BE2C (cell line): ENCODE data around the gene C3.
"Not testable (repeated sequence)": the region's sequence is repeated elsewhere in the genome, so short reads cannot be mapped to it uniquely, and the experiment has no call there.

Experiments used
- DNase-seq: peaks from one replicate; pipeline ENCODE4 v3.0.0-alpha.2; 2020
- H3K27me3 ChIP-seq: fragments of 250-450 bp; sonication (Bioruptor Pico); 2 replicates; pipeline ENCODE4 v1.5.1; 2020; ENCODE audit warnings: mild to moderate bottlenecking
- H3K36me3 ChIP-seq: fragments of 250-450 bp; sonication (Bioruptor Pico); 2 replicates; pipeline ENCODE4 v1.5.1; 2020; ENCODE audit warnings: mild to moderate bottlenecking
- H3K4me1 ChIP-seq: fragments of 250-450 bp; sonication (Bioruptor Pico); 2 replicates; pipeline ENCODE4 v1.5.1; 2020
- H3K4me3 ChIP-seq: 2 replicates; pipeline ENCODE4 v1.5.1; 2011; ENCODE audit warnings: low read depth, low read length
- H3K9me3 ChIP-seq: fragments of 250-450 bp; sonication (Bioruptor Pico); 2 replicates; pipeline ENCODE4 v1.5.1; 2020
- CTCF ChIP-seq: IDR thresholded peaks from 2 replicates; pipeline ENCODE4 v1.5.1; 2012; ENCODE audit warnings: mild to moderate bottlenecking, low read depth, low read length

Gene C3

GRCh38 chr19:6671960-6672359 is 48.5 kb downstream of the C3 start:
- no peaks in the 10 kb centered on the region for H3K27me3 ChIP-seq
- H3K9me3 ChIP-seq: no peaks in the 10 kb centered on the region; the same call in 1 of the 2 replicates
- H3K4me3 ChIP-seq: no peak overlapping the region
- H3K36me3 ChIP-seq: no peaks in the 10 kb centered on the region
- DNase-seq: no peak
- no peaks in the 10 kb centered on the region for H3K4me1 ChIP-seq
- TF ChIP-seq CTCF: no peak

GRCh38 chr19:6668691-6669090 is 51.8 kb downstream of the C3 start:
- Histone ChIP-seq H3K4me1 (no peaks in the 10 kb centered on the region), H3K36me3 (no peaks in the 10 kb centered on the region), H3K9me3 (no peaks in the 10 kb centered on the region; the same call in 1 of the 2 replicates), H3K27me3 (no peaks in the 10 kb centered on the region), H3K4me3 (no peak overlapping the region)
- no peak for DNase-seq
- no peak for TF ChIP-seq CTCF

- Histone ChIP-seq H3K4me1 (no peaks in the 10 kb centered on the region), H3K27me3 (no peaks in the 10 kb centered on the region), H3K4me3 (no peak overlapping the region), H3K36me3 (no peaks in the 10 kb centered on the region), H3K9me3 (no peaks in the 10 kb centered on the region)
- DNase-seq: no peak
- no peak for TF ChIP-seq CTCF
These were observed 53.3 kb downstream of the C3 start for GRCh38 chr19:6667114-6667627.

GRCh38 chr19:6664916-6665315 is 55.5 kb downstream of the C3 start:
- Histone ChIP-seq H3K4me1 (no peaks in the 10 kb centered on the region), H3K27me3 (peaks cover 15% of the 10 kb centered on the region), H3K4me3 (no peak overlapping the region), H3K36me3 (no peaks in the 10 kb centered on the region), H3K9me3 (no peaks in the 10 kb centered on the region)
- no peak for DNase-seq
- TF ChIP-seq CTCF: no peak

GRCh38 chr19:6663236-6664201 is 56.9 kb downstream of the C3 start:
- Histone ChIP-seq H3K4me1 (no peaks in the 10 kb centered on the region), H3K36me3 (no peaks in the 10 kb centered on the region), H3K4me3 (no peak overlapping the region), H3K9me3 (no peaks in the 10 kb centered on the region), H3K27me3 (peaks cover 25% of the 10 kb centered on the region)
- TF ChIP-seq CTCF: no peak
- DNase-seq: no peak

- Histone ChIP-seq H3K9me3 (no peaks in the 10 kb centered on the region), H3K27me3 (peaks cover 25% of the 10 kb centered on the region), H3K4me1 (no peaks in the 10 kb centered on the region), H3K4me3 (no peak overlapping the region), H3K36me3 (no peaks in the 10 kb centered on the region)
- no peak for DNase-seq
- no peak for TF ChIP-seq CTCF
These were observed 57.7 kb downstream of the C3 start for GRCh38 chr19:6662702-6663101.

GRCh38 chr19:6661509-6662244 is 58.8 kb downstream of the C3 start:
- DNase-seq, H3K36me3 ChIP-seq, H3K9me3 ChIP-seq, H3K4me1 ChIP-seq, H3K4me3 ChIP-seq: not testable (repeated sequence)
- peaks cover 29% of the 10 kb centered on the region for H3K27me3 ChIP-seq
